ENCODE data around the gene TRDN. TPM values are rescaled to one million over a fixed set of nuclear protein-coding genes. Genes with fewer than 3 reads are reported as not detected.
"Not testable (repeated sequence)": the region's sequence is repeated elsewhere in the genome, so short reads cannot be mapped to it uniquely, and the experiment has no call there.

Gene TRDN
- polyA plus RNA-seq, 1 experiment: not detected

DNA sequence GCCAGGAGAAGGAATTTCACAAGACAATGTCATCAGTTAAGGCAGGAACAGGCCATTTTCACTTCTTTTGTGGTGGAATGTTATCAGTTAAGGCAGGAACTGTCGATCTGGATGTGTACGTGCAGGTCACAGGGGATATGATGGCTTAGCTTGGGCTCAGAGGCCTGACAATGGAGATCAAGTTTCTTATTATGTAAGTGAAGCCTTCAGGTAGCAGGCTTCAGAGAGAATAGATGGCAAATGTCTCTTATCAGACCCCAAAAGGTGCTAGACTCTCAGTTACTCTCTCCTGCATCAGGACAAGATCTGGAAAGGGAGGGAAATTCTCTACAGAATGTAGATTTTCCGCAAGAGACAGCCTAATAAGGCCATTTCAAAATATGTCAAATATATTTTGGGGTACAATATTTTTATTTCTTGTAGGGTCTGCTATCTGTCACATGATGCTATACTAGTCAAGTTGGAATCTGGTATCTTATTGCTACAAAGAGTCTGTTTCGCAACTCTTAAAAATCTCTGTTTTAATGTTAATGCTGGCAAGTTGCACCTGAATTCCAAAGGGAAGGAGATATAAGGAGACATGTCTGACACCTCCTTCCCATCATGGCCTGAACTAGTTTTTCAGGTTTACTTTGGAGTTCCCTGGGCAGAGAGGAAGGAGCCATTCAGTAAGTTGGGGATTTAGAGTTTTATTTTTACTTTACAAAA, 48.8 kb downstream of the TRDN start:
- POLR2A ChIA-PET: no interaction called here
- DNase-seq (ENCODE audit: low read depth): no peak

DNA sequence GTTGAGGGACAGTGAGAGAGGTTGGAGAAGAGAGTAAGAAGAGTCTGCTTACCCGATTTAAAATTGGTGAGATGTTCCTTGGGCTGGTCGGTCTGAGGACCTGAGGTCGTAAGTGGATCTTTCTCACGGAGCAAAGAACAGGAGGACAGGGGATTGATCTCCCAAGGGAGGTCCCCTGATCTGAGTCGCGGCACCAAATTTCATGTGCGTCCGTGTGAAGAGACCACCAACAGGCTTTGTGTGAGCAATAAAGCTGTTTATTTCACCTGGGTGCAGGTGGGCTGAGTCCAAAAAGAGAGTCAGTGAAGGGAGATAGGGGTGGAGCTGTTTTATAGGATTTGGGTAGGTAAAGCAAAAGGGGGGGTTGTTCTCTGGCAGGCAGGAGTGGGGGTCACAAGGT, 49.3 kb downstream of the TRDN start:
- H3K4me3 ChIP-seq (ENCODE audit: low read depth, low read length); DNase-seq (ENCODE audit: low read depth); POLR2A ChIA-PET; H3K27me3 ChIP-seq (ENCODE audit: control insufficient read depth, insufficient read depth, low read length); H3K36me3 ChIP-seq (ENCODE audit: control insufficient read depth, insufficient read depth, low read length); CTCF ChIA-PET: not testable (repeated sequence)

More for the DNA sequence above, 48.8 kb downstream of the TRDN start:
- CTCF ChIA-PET: no interaction called here
- Histone ChIP-seq H3K36me3 (ENCODE audit: control insufficient read depth, insufficient read depth, low read length) (no peaks in the 10 kb centered on the region), H3K27me3 (ENCODE audit: control insufficient read depth, insufficient read depth, low read length) (no peaks in the 10 kb centered on the region), H3K4me3 (ENCODE audit: low read depth, low read length) (no peak overlapping the region)
- TF ChIP-seq, protein P1, sequence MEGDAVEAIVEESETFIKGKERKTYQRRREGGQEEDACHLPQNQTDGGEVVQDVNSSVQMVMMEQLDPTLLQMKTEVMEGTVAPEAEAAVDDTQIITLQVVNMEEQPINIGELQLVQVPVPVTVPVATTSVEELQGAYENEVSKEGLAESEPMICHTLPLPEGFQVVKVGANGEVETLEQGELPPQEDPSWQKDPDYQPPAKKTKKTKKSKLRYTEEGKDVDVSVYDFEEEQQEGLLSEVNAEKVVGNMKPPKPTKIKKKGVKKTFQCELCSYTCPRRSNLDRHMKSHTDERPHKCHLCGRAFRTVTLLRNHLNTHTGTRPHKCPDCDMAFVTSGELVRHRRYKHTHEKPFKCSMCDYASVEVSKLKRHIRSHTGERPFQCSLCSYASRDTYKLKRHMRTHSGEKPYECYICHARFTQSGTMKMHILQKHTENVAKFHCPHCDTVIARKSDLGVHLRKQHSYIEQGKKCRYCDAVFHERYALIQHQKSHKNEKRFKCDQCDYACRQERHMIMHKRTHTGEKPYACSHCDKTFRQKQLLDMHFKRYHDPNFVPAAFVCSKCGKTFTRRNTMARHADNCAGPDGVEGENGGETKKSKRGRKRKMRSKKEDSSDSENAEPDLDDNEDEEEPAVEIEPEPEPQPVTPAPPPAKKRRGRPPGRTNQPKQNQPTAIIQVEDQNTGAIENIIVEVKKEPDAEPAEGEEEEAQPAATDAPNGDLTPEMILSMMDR (IDR thresholded peaks at IDR 0.05; ENCODE audit: insufficient read depth, low read depth, low read length): no peak

DNA sequence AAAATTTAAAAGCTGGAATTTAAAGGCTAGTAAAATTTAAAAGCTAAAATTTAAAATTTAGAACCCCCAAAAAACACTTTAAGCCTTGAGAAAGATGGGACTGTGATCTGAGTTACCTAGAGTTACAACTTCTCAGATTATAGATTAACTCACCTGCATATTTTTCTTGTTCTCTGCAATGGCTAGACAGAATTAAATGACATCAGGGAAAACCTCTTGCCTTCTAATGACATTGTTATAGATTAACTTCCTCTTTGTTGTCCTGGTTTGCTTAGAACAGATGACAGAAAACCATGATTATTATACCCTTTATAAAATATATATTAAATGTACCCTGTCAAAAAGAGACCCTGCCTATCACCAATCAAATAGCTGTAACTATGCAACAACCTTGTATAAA, 56.4 kb downstream of the TRDN start:
- no peak overlapping the region for H3K4me3 ChIP-seq (ENCODE audit: low read depth, low read length)
- H3K36me3 ChIP-seq (ENCODE audit: control insufficient read depth, insufficient read depth, low read length): no peaks in the 10 kb centered on the region
- TF ChIP-seq, protein P1 (IDR thresholded peaks at IDR 0.05; ENCODE audit: insufficient read depth, low read depth, low read length): no peak
- H3K27me3 ChIP-seq (ENCODE audit: control insufficient read depth, insufficient read depth, low read length): no peaks in the 10 kb centered on the region
- POLR2A ChIA-PET: no interaction called here
- DNase-seq (ENCODE audit: low read depth): no peak
- CTCF ChIA-PET: no interaction called here

DNA sequence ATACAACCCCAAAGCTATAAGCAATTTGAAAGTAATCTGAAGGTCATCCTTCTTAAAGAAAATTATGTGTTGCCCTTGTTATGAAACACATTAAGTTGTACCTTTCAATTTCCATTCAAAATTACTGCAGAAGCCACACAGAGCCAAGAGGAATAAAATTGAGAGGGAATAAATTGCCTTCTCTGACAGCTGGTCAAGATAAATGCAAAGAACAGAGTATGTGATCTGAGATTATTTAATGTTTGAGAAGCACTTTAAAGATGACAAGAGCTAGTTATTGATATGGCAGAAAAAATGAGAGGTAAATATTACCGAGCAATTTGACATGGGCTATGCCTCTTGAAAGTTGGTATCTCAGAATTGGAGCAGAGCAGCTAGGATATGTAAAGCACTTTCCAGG, 61.6 kb downstream of the TRDN start:
- CTCF ChIA-PET: no interaction called here

DNA sequence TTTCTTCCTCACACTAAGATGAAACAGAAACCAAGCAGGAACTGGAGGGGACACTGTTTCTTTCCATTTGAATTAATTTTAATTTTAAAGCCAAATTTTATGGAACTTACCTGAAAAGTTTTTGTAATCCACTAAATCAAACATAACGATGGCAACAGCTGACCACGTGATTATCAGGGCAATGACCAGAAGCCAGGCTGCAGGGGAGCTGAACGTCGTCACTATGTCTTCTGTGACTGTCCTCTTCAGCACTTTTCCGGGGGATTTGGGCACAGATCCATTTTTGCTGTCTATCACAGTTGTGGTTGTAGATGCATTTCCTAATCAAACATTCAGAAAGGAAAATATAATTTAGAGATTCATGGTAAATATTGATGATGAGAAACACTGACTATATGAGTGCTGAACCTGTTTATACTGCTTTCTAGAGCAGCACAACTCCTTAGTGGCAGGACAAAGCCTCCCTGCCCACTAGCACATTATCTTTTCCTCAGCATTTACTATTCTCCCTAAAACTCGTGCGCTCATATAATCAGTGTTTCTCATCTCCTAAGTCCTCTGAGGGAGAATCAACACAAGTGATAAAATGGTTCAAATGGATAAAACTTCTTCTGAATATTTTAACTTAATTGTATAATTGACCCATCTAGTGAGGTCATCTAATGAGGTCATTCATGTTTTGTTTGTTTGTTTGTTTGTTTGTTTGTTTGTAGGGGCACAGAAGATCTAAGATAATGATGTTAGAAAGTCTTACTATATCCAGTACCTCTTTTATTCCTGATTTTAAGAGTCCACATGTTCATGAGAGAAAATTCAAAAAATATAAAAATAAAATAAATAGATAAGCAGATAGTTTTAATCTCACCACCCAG, 65.7 kb downstream of the TRDN start:
- TF ChIP-seq, protein P1 (IDR thresholded peaks at IDR 0.05; ENCODE audit: insufficient read depth, low read depth, low read length): no peak
- Histone ChIP-seq H3K4me3 (ENCODE audit: low read depth, low read length) (no peak overlapping the region), H3K36me3 (ENCODE audit: control insufficient read depth, insufficient read depth, low read length) (no peaks in the 10 kb centered on the region), H3K27me3 (ENCODE audit: control insufficient read depth, insufficient read depth, low read length) (no peaks in the 10 kb centered on the region)
- ChIA-PET CTCF (no interaction called here), POLR2A (no interaction called here)
- DNase-seq (ENCODE audit: low read depth): no peak

More for the DNA sequence above, 61.6 kb downstream of the TRDN start:
- no peaks in the 10 kb centered on the region for H3K27me3 ChIP-seq (ENCODE audit: control insufficient read depth, insufficient read depth, low read length)
- TF ChIP-seq, protein P1 (IDR thresholded peaks at IDR 0.05; ENCODE audit: insufficient read depth, low read depth, low read length): no peak
- no peak overlapping the region for H3K4me3 ChIP-seq (ENCODE audit: low read depth, low read length)
- no peaks in the 10 kb centered on the region for H3K36me3 ChIP-seq (ENCODE audit: control insufficient read depth, insufficient read depth, low read length)
- POLR2A ChIA-PET: no interaction called here
- no peak for DNase-seq (ENCODE audit: low read depth)
